HEK293T (cell line): ENCODE measurements around the gene SLC6A12.

Source experiments
- ARNT ChIP-seq: fragments of 450-650 bp; IDR thresholded peaks from 2 replicates; pipeline ENCODE4 v1.6.1; 2017; ENCODE audit warnings: mild to moderate bottlenecking
- BHLHE40 ChIP-seq: fragments of 450-650 bp; IDR thresholded peaks from 2 replicates; pipeline ENCODE4 v1.6.1; 2016; ENCODE audit warnings: mild to moderate bottlenecking, moderate library complexity, borderline replicate concordance
- CTBP1 ChIP-seq: fragments of 450-650 bp; IDR thresholded peaks from 2 replicates; pipeline ENCODE4 v1.6.1; 2016; ENCODE audit warnings: borderline replicate concordance
- ELF4 ChIP-seq: fragments of 450-650 bp; IDR thresholded peaks from 2 replicates; pipeline ENCODE4 v1.6.1; 2017; ENCODE audit warnings: antibody characterized with exemption
- FOXA1 ChIP-seq: fragments of 450-650 bp; IDR thresholded peaks from 2 replicates; pipeline ENCODE4 v1.6.1; 2016; ENCODE audit warnings: mild to moderate bottlenecking
- FOXK2 ChIP-seq: fragments of 450-650 bp; IDR thresholded peaks from 2 replicates; pipeline ENCODE4 v1.6.1; 2016; ENCODE audit warnings: mild to moderate bottlenecking
- FOXM1 ChIP-seq: fragments of 450-650 bp; IDR thresholded peaks from 2 replicates; pipeline ENCODE4 v1.6.1; 2017; ENCODE audit warnings: mild to moderate bottlenecking, borderline replicate concordance
- HDGF ChIP-seq: fragments of 450-650 bp; IDR thresholded peaks from 2 replicates; pipeline ENCODE4 v1.6.1; 2017; ENCODE audit warnings: antibody characterized with exemption, borderline replicate concordance
- L3MBTL2 ChIP-seq: fragments of 450-650 bp; conservative IDR thresholded peaks from 2 replicates; pipeline ENCODE4 v1.6.1; 2016; ENCODE audit warnings: mild to moderate bottlenecking
- NFRKB ChIP-seq: fragments of 450-650 bp; IDR thresholded peaks from 2 replicates; pipeline ENCODE4 v1.6.1; 2016; ENCODE audit warnings: mild to moderate bottlenecking, moderate library complexity
- SP1 ChIP-seq: fragments of 450-650 bp; IDR thresholded peaks from 2 replicates; pipeline ENCODE4 v1.6.1; 2017
- TARDBP ChIP-seq: fragments of 450-650 bp; IDR thresholded peaks from 2 replicates; pipeline ENCODE4 v1.6.1; 2016
- ZNF384 ChIP-seq: fragments of 450-650 bp; IDR thresholded peaks from 2 replicates; pipeline ENCODE4 v1.6.1; 2016
- TF ChIP-seq, protein P1 (sequence below): fragments of 450-650 bp; IDR thresholded peaks from 2 replicates; pipeline ENCODE4 v1.6.1; 2016

DNA sequence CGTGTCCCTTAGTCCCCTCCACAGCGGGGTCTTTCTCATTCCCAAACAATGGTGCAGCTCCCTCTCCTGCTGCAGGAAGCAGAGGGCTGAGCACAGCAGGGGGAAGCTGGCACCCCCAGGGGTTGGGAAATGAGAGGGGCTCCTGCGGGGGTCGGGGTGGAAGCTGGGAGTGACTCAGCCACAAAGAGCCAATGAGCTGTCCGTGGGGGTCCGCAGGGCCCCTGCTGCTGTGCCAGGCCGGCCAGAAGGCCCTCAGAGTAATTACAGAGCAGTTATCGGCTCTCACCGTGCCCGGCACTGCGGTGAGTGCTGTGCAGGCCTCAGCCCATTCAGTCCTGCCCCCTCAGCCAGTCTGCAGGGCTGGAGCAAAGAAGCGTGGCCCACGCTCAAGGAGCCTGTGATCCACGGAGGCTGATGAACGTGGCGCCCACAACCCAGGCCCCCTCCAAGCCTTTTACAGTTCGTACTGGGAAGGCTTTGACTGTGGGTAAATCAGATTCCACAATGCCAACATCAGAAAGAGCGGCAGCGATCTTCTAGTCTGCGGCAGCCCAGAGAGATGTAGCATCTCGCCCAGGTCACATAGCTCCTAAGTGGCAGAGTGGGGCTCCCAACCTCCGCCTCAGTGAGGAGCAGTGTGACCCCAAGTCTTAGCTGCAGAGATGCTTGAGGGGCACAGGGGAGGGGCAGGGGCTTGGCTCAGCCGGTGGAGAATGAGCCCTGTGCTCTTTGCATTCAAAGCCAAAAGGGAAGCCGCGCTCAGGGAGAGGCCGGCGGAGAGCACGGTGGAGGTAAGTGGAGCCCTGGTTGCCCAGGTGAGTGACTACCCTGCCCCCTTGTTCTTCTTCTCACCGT is 43.4 kb downstream of the SLC6A12 start:
- TF ChIP-seq BHLHE40: no peak
- no peak for TF ChIP-seq FOXA1
- no peak for TF ChIP-seq ARNT
- TF ChIP-seq TARDBP: no peak
- TF ChIP-seq FOXM1: no peak
- no peak for TF ChIP-seq SP1
- no peak for TF ChIP-seq ZNF384
- TF ChIP-seq L3MBTL2: no peak
- no peak for TF ChIP-seq FOXK2
- no peak for TF ChIP-seq HDGF
- TF ChIP-seq, protein P1, sequence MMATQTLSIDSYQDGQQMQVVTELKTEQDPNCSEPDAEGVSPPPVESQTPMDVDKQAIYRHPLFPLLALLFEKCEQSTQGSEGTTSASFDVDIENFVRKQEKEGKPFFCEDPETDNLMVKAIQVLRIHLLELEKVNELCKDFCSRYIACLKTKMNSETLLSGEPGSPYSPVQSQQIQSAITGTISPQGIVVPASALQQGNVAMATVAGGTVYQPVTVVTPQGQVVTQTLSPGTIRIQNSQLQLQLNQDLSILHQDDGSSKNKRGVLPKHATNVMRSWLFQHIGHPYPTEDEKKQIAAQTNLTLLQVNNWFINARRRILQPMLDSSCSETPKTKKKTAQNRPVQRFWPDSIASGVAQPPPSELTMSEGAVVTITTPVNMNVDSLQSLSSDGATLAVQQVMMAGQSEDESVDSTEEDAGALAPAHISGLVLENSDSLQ: no peak
- TF ChIP-seq NFRKB: no peak
- no peak for TF ChIP-seq ELF4
- no peak for TF ChIP-seq CTBP1
